H1 (cell line): ENCODE results near the gene MYO9B. TPM values are rescaled to one million over a fixed set of nuclear protein-coding genes. Genes with fewer than 3 reads are reported as not detected.

Source experiments
- CTCF ChIA-PET: fragments of 300-600 bp; sonication (Branson Sonifier 250); formaldehyde crosslinking; loops from one replicate; lab custom pipeline; 2021; ENCODE audit not compliant: partially characterized antibody; lab: Charles Lee
- POLR2A ChIA-PET: fragments of 300-600 bp; sonication (Branson Sonifier 250); formaldehyde crosslinking; loops from one replicate; lab custom pipeline; 2021; ENCODE audit warnings: inconsistent platforms; ENCODE audit not compliant: partially characterized antibody; lab: Charles Lee
- DNase-seq, 2 experiments: peaks; one replicate each; pipeline versions ENCODE4 v3.0.0 to v3.0.0-alpha.2; 2010 to 2022; ENCODE audit warnings: low spot score in 2 of 2, low read depth in 1 of 2, mixed read lengths in 1 of 2
- FAIRE-seq: peaks from 2 replicates; lab custom pipeline; 2011; peaks lifted over from hg19 to GRCh38; lab: Jason Lieb, UNC
- H2AFZ ChIP-seq: 2 replicates; pipeline ENCODE4 v1.8.1; 2012; ENCODE audit warnings: low read length, inconsistent platforms
- H2AK5ac ChIP-seq: 2 replicates; pipeline ENCODE4 v1.6.1; 2013; ENCODE audit warnings: low read depth, low read length
- H2BK120ac ChIP-seq: replicated peaks from 2 replicates; pipeline ENCODE3; 2013; ENCODE audit warnings: low read depth, low read length, inconsistent platforms
- H2BK12ac ChIP-seq: 2 replicates; pipeline ENCODE4 v1.6.1; 2013; ENCODE audit warnings: low read depth, low read length
- H2BK15ac ChIP-seq: 2 replicates; pipeline ENCODE4 v1.6.1; 2013; ENCODE audit warnings: low read length
- H2BK20ac ChIP-seq: 2 replicates; pipeline ENCODE4 v1.6.1; 2013; ENCODE audit warnings: low read length
- H2BK5ac ChIP-seq: 2 replicates; pipeline ENCODE4 v1.6.1; 2013; ENCODE audit warnings: low read depth, low read length
- H3K14ac ChIP-seq: 2 replicates; pipeline ENCODE4 v1.6.1; 2013; ENCODE audit warnings: inconsistent platforms; ENCODE audit not compliant: insufficient read length
- H3K18ac ChIP-seq: 2 replicates; pipeline ENCODE4 v1.6.1; 2013; ENCODE audit warnings: low read length; ENCODE audit errors: extremely low read depth
- H3K23ac ChIP-seq: 2 replicates; pipeline ENCODE4 v1.6.1; 2013; ENCODE audit warnings: inconsistent platforms; ENCODE audit not compliant: insufficient read length
- H3K23me2 ChIP-seq: 2 replicates; pipeline ENCODE4 v1.6.1; 2013; ENCODE audit warnings: low read depth, low read length
- H3K27ac ChIP-seq: 2 replicates; pipeline ENCODE4 v1.6.1; 2011; ENCODE audit warnings: low read depth, low read length, inconsistent platforms
- H3K27me3 ChIP-seq, 4 experiments: replicated peaks in 1 of 4; 1 replicate in 1 of 4; 2 replicates in 3 of 4; pipeline versions ENCODE4 v1.6.1 to v1.8.1; 2011 to 2013; ENCODE audit warnings: low read length in 3 of 4, mild to moderate bottlenecking in 3 of 4, inconsistent platforms in 2 of 4, mixed read lengths in 2 of 4, moderate library complexity in 1 of 4; ENCODE audit not compliant: control insufficient read depth in 3 of 4, insufficient read depth in 3 of 4; ENCODE audit errors: extremely low read depth in 1 of 4
- H3K36me3 ChIP-seq, 4 experiments: 2 replicates each; pipeline versions ENCODE4 v1.6.1 to v1.8.1; 2011 to 2013; ENCODE audit warnings: mild to moderate bottlenecking in 4 of 4, low read length in 3 of 4, moderate library complexity in 2 of 4, control low read depth in 1 of 4, inconsistent platforms in 1 of 4; ENCODE audit not compliant: insufficient read depth in 4 of 4, control insufficient read depth in 2 of 4
- H3K4ac ChIP-seq: replicated peaks from 2 replicates; pipeline ENCODE3; 2013; ENCODE audit warnings: low read length, low read depth, mixed read lengths, inconsistent platforms; ENCODE audit not compliant: insufficient read length
- H3K4me1 ChIP-seq, 4 experiments: replicated peaks in 1 of 4; 1 replicate in 1 of 4; 2 replicates in 3 of 4; pipeline versions ENCODE4 v1.6.1 to v1.8.1; 2011 to 2013; ENCODE audit warnings: low read length in 3 of 4, inconsistent platforms in 2 of 4, mixed read lengths in 1 of 4; ENCODE audit not compliant: insufficient read depth in 4 of 4, control insufficient read depth in 3 of 4
- H3K4me2 ChIP-seq, 2 experiments: 2 replicates each; pipeline versions ENCODE4 v1.6.1 to v1.8.1; 2011 to 2013; ENCODE audit warnings: low read depth in 2 of 2, low read length in 2 of 2, control low read depth in 1 of 2, inconsistent platforms in 1 of 2, mild to moderate bottlenecking in 1 of 2; ENCODE audit not compliant: insufficient read depth in 1 of 2
- H3K4me3 ChIP-seq, 4 experiments: fragments of 200-600, 300-600 bp in 1 of 4; sonication (generic), shearing (Covaris generic), sonication (Bioruptor Twin) in 1 of 4; 2 replicates each; pipeline versions ENCODE4 v1.5.1 to v1.8.1; 2011 to 2016; ENCODE audit warnings: low read length in 4 of 4, low read depth in 3 of 4, control low read depth in 2 of 4, inconsistent platforms in 2 of 4, mild to moderate bottlenecking in 2 of 4, mixed read lengths in 1 of 4, moderate library complexity in 1 of 4; ENCODE audit not compliant: insufficient read depth in 2 of 4; ENCODE audit errors: extremely low read depth in 1 of 4
- H3K56ac ChIP-seq: replicated peaks from 2 replicates; pipeline ENCODE3; 2013; ENCODE audit warnings: low read depth, mild to moderate bottlenecking, mixed read lengths, low read length, inconsistent platforms; ENCODE audit not compliant: insufficient read length
- H3K79me1 ChIP-seq: 2 replicates; pipeline ENCODE4 v1.6.1; 2013; ENCODE audit warnings: low read depth, low read length, control low read depth
- H3K79me2 ChIP-seq, 2 experiments: 2 replicates each; pipeline versions ENCODE4 v1.6.1 to v1.8.1; 2012 to 2013; ENCODE audit warnings: low read length in 2 of 2, mild to moderate bottlenecking in 2 of 2, inconsistent platforms in 1 of 2; ENCODE audit not compliant: insufficient read depth in 2 of 2, control insufficient read depth in 1 of 2
- H3K9ac ChIP-seq, 4 experiments: replicated peaks in 1 of 4; 1 replicate in 1 of 4; 2 replicates in 3 of 4; pipeline versions ENCODE4 v1.6.1 to v1.8.1; 2011 to 2013; ENCODE audit warnings: low read depth in 3 of 4, low read length in 3 of 4, control low read depth in 2 of 4, mild to moderate bottlenecking in 2 of 4, moderate library complexity in 2 of 4, inconsistent platforms in 1 of 4; ENCODE audit errors: extremely low read depth in 1 of 4
- H3K9me3 ChIP-seq, 2 experiments: 2 replicates each; pipeline versions ENCODE4 v1.6.1 to v1.8.1; 2012 to 2013; ENCODE audit warnings: mild to moderate bottlenecking in 2 of 2, moderate library complexity in 2 of 2, control low read depth in 1 of 2, inconsistent platforms in 1 of 2, low read depth in 1 of 2, low read length in 1 of 2, mixed read lengths in 1 of 2; ENCODE audit not compliant: insufficient read depth in 2 of 2
- H4K20me1 ChIP-seq, 2 experiments: replicated peaks in 1 of 2; 2 replicates each; pipeline versions ENCODE3 to v1.8.1; 2011 to 2013; ENCODE audit warnings: inconsistent platforms in 2 of 2, low read length in 2 of 2, mild to moderate bottlenecking in 1 of 2; ENCODE audit not compliant: insufficient read depth in 2 of 2, control insufficient read depth in 1 of 2
- H4K5ac ChIP-seq: 2 replicates; pipeline ENCODE4 v1.6.1; 2013; ENCODE audit warnings: low read length, low read depth, mixed read lengths, inconsistent platforms; ENCODE audit not compliant: insufficient read length
- H4K8ac ChIP-seq: 2 replicates; pipeline ENCODE4 v1.8.0; 2013; ENCODE audit warnings: mild to moderate bottlenecking, moderate library complexity, low read length, inconsistent platforms; ENCODE audit not compliant: insufficient read depth; ENCODE audit errors: extremely low read depth
- H4K91ac ChIP-seq: replicated peaks from 2 replicates; pipeline ENCODE3; 2013; ENCODE audit warnings: low read length, mixed read lengths, inconsistent platforms; ENCODE audit not compliant: insufficient read length
- ASH2L ChIP-seq: fragments of 200-600, 300-600 bp; sonication (generic); IDR thresholded peaks from one replicate; pipeline ENCODE4 v1.7.1; 2017; ENCODE audit warnings: low read length
- ATF3 ChIP-seq: IDR thresholded peaks from 2 replicates; pipeline ENCODE4 v1.6.1; 2011; ENCODE audit warnings: low read depth, mild to moderate bottlenecking, low read length; ENCODE audit not compliant: insufficient read depth
- BRCA1 ChIP-seq: IDR thresholded peaks from 2 replicates; pipeline ENCODE4 v1.6.1; 2012; ENCODE audit warnings: low read depth, low read length, improper control_type of control experiment
- E2F6 ChIP-seq: IDR thresholded peaks from 2 replicates; pipeline ENCODE4 v1.6.1; 2012; ENCODE audit warnings: inconsistent platforms
- GTF2F1 ChIP-seq: IDR thresholded peaks from 2 replicates; pipeline ENCODE4 v1.6.1; 2012; ENCODE audit warnings: low read depth, low read length, improper control_type of control experiment, borderline replicate concordance
- KDM5A ChIP-seq: fragments of 200-600 bp; IDR thresholded peaks from 2 replicates; pipeline ENCODE4 v1.7.1; 2012; ENCODE audit warnings: mild to moderate bottlenecking, low read length, inconsistent platforms, mixed read lengths
- POLR2A ChIP-seq, 2 experiments: IDR thresholded peaks; 1 replicate in 1 of 2; 2 replicates in 1 of 2; pipeline ENCODE4 v1.6.1; 2011; ENCODE audit warnings: low read depth in 2 of 2, low read length in 2 of 2, mild to moderate bottlenecking in 2 of 2; ENCODE audit errors: control extremely low read depth in 1 of 2
- RXRA ChIP-seq: IDR thresholded peaks from 2 replicates; pipeline ENCODE4 v1.6.1; 2011; ENCODE audit warnings: low read depth, mild to moderate bottlenecking, low read length, moderate library complexity; ENCODE audit not compliant: insufficient read depth
- SIRT6 ChIP-seq: IDR thresholded peaks from one replicate; pipeline ENCODE4 v1.7.1; 2012; ENCODE audit warnings: low read length, inconsistent platforms
- SIX5 ChIP-seq: IDR thresholded peaks from 2 replicates; pipeline ENCODE4 v1.6.1; 2011; ENCODE audit warnings: mild to moderate bottlenecking, low read depth, low read length
- SRF ChIP-seq: IDR thresholded peaks from 2 replicates; pipeline ENCODE4 v1.6.1; 2011; ENCODE audit warnings: mild to moderate bottlenecking, low read depth, low read length, moderate library complexity
- TBP ChIP-seq: IDR thresholded peaks from 2 replicates; pipeline ENCODE4 v1.6.1; 2011; ENCODE audit warnings: low read depth, low read length, improper control_type of control experiment
- TCF12 ChIP-seq: IDR thresholded peaks from 2 replicates; pipeline ENCODE4 v1.6.1; 2011; ENCODE audit warnings: low read depth, mild to moderate bottlenecking, low read length
- TEAD4 ChIP-seq: IDR thresholded peaks from 2 replicates; pipeline ENCODE4 v1.6.1; 2012; ENCODE audit warnings: low read depth, low read length, inconsistent platforms, mixed read lengths
- WGBS, 2 experiments: shearing (Covaris generic) in 1 of 2; methylation state at CpG; one replicate each; pipeline versions ENCODE4 v1.1.6 to v1.1.7; 2013 to 2015; ENCODE audit warnings: low lambda C conversion rate in 2 of 2, mixed read lengths in 2 of 2, inconsistent platforms in 1 of 2, low coverage in 1 of 2, missing lambda C conversion rate in 1 of 2; ENCODE audit not compliant: insufficient replicate concordance in 2 of 2, insufficient coverage in 1 of 2, insufficient read length in 1 of 2; ENCODE audit errors: extremely low coverage in 1 of 2, missing lambda C conversion rate in 1 of 2; 5-methylcytosine and 5-hydroxymethylcytosine counted together
- polyA plus RNA-seq, 7 experiments: library from polyadenylated mRNA; depleted of rRNA in 3 of 7; stranded (reverse) in 5 of 7; unstranded in 2 of 7; fragments of >200 nt in 5 of 7; fragments of 200-250 nt in 2 of 7; gene quantifications; 1 replicate in 5 of 7; 2 replicates in 1 of 7; 4 replicates in 1 of 7; pipeline versions ENCODE4 v1.2.1 to v1.2.3, GENCODE V29; 2011 to 2013; ENCODE audit warnings: missing spikeins in 2 of 7, mixed read lengths in 2 of 7
- total RNA-seq: library from RNA; stranded (reverse); fragmentation: NEBNext Ultra II Directional; extraction: Animal tissue kit (Norgen Biotek cat#: 25700); gene quantifications from 2 replicates; pipeline ENCODE4 v1.2.1, GENCODE V29; 2021

MYO9B gene
- total and polyA plus RNA-seq, 2 of the 8 experiments (the other 6 are each of a cell fraction or from before 2014, with no cell fraction given) = 27.6 to 77.1 TPM

- Histone ChIP-seq H3K23ac (no peak overlapping the region), H3K79me1 (no peaks in the 10 kb centered on the region; the same call in 1 of the 2 replicates), H2BK15ac (no peak overlapping the region), H2BK120ac (no peak overlapping the region), H3K14ac (no peak overlapping the region), H3K4ac (peak overlapping the region; percentile 69), H2BK12ac (no peak overlapping the region), H4K20me1 (peaks cover 0 to 2% of the 10 kb centered on the region in 2 experiments), H4K5ac (no peak overlapping the region), H3K4me2 (no peak overlapping the region), H3K9ac (no peak overlapping the region), H3K27me3 (no peaks in the 10 kb centered on the region), H3K27ac (no peak overlapping the region), H3K4me1 (peaks cover 0 to 9% (median 5%) of the 10 kb centered on the region in 4 experiments; a peak in 4 of 7 replicates), H2BK5ac (no peak overlapping the region), H2AK5ac (0 out of 2 replicates have a peak overlapping the region, but pooled peaks have one; percentile 24), H3K18ac (no peak overlapping the region), H3K56ac (no peak overlapping the region), H4K91ac (no peak overlapping the region), H2AFZ (no peak overlapping the region), H3K23me2 (no peaks in the 10 kb centered on the region), H2BK20ac (no peak overlapping the region), H3K36me3 (no peaks in the 10 kb centered on the region), H3K4me3 (no peak overlapping the region), H4K8ac (peak overlapping the region; percentile 57; the same call in 1 of the 2 replicates), H3K79me2 (no peaks in the 10 kb centered on the region), H3K9me3 (no peaks in the 10 kb centered on the region)
- DNase-seq (no peak), FAIRE-seq (no peak)
- WGBS, 2 experiments = 91% methylated on average over 12 of the region's 12 CpGs; no CpG with 5 or more reads in 1 of the 2 experiments
- ChIA-PET POLR2A (interaction anchor here (0.6 to 1.1 kb wide), 2 partner anchors 32 to 566 kb away, joined by 3 read pairs; no protein-coding TSS in a partner anchor), CTCF (interaction anchor here (0.9 to 1.4 kb wide), 6 partner anchors 10 to 154 kb away, joined by 3 to 8 read pairs (median 4); no protein-coding TSS in a partner anchor)
- no peak for TF ChIP-seq SIRT6
- no peak for TF ChIP-seq TBP
- no peak for TF ChIP-seq POLR2A (IDR thresholded peaks at IDR 0.05; ENCODE audit: control extremely low read depth in 1 of 2, low read depth in 2 of 2, low read length in 2 of 2)
- TF ChIP-seq RXRA = no peak
- no peak for TF ChIP-seq SIX5
- TF ChIP-seq E2F6 = no peak
- TF ChIP-seq ASH2L = no peak
- no peak for TF ChIP-seq TEAD4
- TF ChIP-seq BRCA1 = no peak
- no peak for TF ChIP-seq SRF
- TF ChIP-seq ATF3 = no peak
- TF ChIP-seq KDM5A = no peak
- TF ChIP-seq TCF12 = no peak
- TF ChIP-seq GTF2F1 = no peak
These were observed 52.8 kb downstream of the MYO9B start for GRCh38 chr19:17128403-17128802.
